ENCODE measurements around the gene DOK4. TPM values are rescaled to one million over a fixed set of nuclear protein-coding genes. Genes with fewer than 3 reads are reported as not detected.

The DOK4 gene
- total and polyA plus RNA-seq, 2 experiments from 2014 or later: 11.4 to 29.1 TPM

DNA sequence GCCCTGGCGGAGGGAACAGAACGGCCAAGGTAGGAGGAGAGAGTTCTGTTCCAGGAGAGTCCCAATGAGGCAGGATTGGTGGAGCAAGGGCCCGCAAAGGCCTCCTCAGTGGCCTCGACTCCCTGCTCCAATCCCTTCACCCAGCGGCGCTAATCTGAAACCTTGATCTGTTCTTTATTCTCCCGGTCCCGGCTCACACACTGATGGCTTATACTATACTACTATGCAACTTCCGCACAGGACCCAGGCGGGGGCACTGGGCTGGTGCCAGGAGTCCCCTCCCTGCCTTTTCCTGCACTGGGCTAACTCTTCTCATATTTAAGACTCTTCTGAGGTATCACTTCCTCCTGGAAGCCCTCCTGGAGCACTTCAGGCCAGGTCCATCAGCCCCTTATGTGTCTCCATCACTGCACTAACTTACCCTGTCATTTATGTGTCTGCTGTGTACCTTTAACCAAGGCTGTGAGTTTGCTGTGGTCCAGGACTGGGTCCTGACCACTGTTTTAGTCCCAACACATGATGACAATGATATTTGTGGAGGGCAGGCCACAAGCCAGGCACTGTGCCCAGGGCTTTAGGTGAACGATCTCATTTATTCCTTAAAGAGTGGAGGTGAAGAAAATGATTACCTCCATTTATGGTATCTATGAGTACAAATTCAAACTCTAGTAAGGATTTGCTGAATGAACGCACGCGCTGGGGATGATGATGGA is 43.3 kb upstream of the DOK4 start:
- Histone ChIP-seq H3K27me3 (ENCODE audit: insufficient read depth) (peaks cover 12% of the 10 kb centered on the region), H3K4me1 (ENCODE audit: insufficient read depth) (peaks cover 37% of the 10 kb centered on the region), H3K9me2 (ENCODE audit: insufficient read depth) (no peaks in the 10 kb centered on the region), H3K4me3 (peak overlapping the region; percentile 68), H3K4me2 (peak overlapping the region; percentile 85), H4K20me1 (replicated peaks; ENCODE audit: insufficient read depth) (peaks cover 9% of the 10 kb centered on the region; the same call in 1 of the 2 replicates), H3K36me3 (ENCODE audit: insufficient read depth) (no peaks in the 10 kb centered on the region), H3F3A (replicated peaks; ENCODE audit: low read depth) (peaks cover 15% of the 10 kb centered on the region; the same call in 1 of the 2 replicates), H3K79me2 (replicated peaks; ENCODE audit: insufficient read depth) (peaks cover 14% of the 10 kb centered on the region), H3K27ac (ENCODE audit: low read depth) (no peak overlapping the region), H2AFZ (no peak overlapping the region; the same call in 1 of the 2 replicates)
- Mint-ChIP-seq H3K9me3 (peaks cover 3% of the 10 kb centered on the region; the same call in 2 of the 3 replicates), H3K4me1 (peaks cover 62% of the 10 kb centered on the region), H3K27me3 (ENCODE audit: insufficient read depth, low read depth, poor library complexity) (peaks cover 47% of the 10 kb centered on the region), H3K36me3 (ENCODE audit: low read depth) (peaks cover 30% of the 10 kb centered on the region), H3K27ac (no peak overlapping the region), H3K4me3 (peak overlapping the region; percentile 84)
- no peak for DNase-seq (ENCODE audit: low spot score)
- no peak for TF ChIP-seq POLR2AphosphoS5 (IDR thresholded peaks at IDR 0.05; ENCODE audit: low read depth)
- no peak for TF ChIP-seq NANOG (IDR thresholded peaks at IDR 0.05; ENCODE audit: borderline replicate concordance)
- TF ChIP-seq CREB1 (CRISPR knock-in tag; IDR thresholded peaks at IDR 0.05; ENCODE audit: low read depth): no peak
- TF ChIP-seq EZH2 (IDR thresholded peaks at IDR 0.05; ENCODE audit: low read depth, unreplicated experiment): no peak
- no peak for TF ChIP-seq ZNF114 (CRISPR knock-in tag; IDR thresholded peaks at IDR 0.05)
- TF ChIP-seq, protein P1, sequence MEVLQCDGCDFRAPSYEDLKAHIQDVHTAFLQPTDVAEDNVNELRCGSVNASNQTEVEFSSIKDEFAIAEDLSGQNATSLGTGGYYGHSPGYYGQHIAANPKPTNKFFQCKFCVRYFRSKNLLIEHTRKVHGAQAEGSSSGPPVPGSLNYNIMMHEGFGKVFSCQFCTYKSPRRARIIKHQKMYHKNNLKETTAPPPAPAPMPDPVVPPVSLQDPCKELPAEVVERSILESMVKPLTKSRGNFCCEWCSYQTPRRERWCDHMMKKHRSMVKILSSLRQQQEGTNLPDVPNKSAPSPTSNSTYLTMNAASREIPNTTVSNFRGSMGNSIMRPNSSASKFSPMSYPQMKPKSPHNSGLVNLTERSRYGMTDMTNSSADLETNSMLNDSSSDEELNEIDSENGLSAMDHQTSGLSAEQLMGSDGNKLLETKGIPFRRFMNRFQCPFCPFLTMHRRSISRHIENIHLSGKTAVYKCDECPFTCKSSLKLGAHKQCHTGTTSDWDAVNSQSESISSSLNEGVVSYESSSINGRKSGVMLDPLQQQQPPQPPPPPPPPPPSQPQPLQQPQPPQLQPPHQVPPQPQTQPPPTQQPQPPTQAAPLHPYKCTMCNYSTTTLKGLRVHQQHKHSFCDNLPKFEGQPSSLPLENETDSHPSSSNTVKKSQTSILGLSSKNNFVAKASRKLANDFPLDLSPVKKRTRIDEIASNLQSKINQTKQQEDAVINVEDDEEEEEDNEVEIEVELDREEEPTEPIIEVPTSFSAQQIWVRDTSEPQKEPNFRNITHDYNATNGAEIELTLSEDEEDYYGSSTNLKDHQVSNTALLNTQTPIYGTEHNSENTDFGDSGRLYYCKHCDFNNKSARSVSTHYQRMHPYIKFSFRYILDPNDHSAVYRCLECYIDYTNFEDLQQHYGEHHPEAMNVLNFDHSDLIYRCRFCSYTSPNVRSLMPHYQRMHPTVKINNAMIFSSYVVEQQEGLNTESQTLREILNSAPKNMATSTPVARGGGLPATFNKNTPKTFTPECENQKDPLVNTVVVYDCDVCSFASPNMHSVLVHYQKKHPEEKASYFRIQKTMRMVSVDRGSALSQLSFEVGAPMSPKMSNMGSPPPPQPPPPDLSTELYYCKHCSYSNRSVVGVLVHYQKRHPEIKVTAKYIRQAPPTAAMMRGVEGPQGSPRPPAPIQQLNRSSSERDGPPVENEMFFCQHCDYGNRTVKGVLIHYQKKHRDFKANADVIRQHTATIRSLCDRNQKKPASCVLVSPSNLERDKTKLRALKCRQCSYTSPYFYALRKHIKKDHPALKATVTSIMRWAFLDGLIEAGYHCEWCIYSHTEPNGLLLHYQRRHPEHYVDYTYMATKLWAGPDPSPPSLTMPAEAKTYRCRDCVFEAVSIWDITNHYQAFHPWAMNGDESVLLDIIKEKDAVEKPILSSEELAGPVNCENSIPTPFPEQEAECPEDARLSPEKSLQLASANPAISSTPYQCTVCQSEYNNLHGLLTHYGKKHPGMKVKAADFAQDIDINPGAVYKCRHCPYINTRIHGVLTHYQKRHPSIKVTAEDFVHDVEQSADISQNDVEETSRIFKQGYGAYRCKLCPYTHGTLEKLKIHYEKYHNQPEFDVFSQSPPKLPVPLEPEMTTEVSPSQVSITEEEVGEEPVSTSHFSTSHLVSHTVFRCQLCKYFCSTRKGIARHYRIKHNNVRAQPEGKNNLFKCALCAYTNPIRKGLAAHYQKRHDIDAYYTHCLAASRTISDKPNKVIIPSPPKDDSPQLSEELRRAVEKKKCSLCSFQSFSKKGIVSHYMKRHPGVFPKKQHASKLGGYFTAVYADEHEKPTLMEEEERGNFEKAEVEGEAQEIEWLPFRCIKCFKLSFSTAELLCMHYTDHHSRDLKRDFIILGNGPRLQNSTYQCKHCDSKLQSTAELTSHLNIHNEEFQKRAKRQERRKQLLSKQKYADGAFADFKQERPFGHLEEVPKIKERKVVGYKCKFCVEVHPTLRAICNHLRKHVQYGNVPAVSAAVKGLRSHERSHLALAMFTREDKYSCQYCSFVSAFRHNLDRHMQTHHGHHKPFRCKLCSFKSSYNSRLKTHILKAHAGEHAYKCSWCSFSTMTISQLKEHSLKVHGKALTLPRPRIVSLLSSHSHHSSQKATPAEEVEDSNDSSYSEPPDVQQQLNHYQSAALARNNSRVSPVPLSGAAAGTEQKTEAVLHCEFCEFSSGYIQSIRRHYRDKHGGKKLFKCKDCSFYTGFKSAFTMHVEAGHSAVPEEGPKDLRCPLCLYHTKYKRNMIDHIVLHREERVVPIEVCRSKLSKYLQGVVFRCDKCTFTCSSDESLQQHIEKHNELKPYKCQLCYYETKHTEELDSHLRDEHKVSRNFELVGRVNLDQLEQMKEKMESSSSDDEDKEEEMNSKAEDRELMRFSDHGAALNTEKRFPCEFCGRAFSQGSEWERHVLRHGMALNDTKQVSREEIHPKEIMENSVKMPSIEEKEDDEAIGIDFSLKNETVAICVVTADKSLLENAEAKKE (CRISPR knock-in tag; IDR thresholded peaks at IDR 0.05): no peak
- no peak for TF ChIP-seq JUNB (IDR thresholded peaks at IDR 0.05; ENCODE audit: unreplicated experiment)
- no peak for TF ChIP-seq EZH2phosphoT487 (IDR thresholded peaks at IDR 0.05; ENCODE audit: unreplicated experiment)
- no peak for TF ChIP-seq STAT1 (IDR thresholded peaks at IDR 0.05; ENCODE audit: unreplicated experiment)
- peak; percentile 14 for ATAC-seq
